ENCODE data around the gene TAC3.

TAC3 gene

GRCh38 chr12:56991319-56992246 lies 24.7 kb downstream of the TAC3 start:
- Histone ChIP-seq H2AK5ac (ENCODE audit: low read length, severe bottlenecking) (no peak overlapping the region), H3K9ac (ENCODE audit: low read length) (no peak overlapping the region), H3K23ac (ENCODE audit: low read length in 2 of 2) (no peak overlapping the region), H2BK120ac (ENCODE audit: low read depth, low read length) (no peak overlapping the region), H3K4me2 (ENCODE audit: low read length, poor library complexity, severe bottlenecking) (no peak overlapping the region), H3K36me3 (ENCODE audit: control insufficient read depth in 1 of 2, insufficient read depth in 2 of 2, low read depth in 1 of 2, low read length in 2 of 2) (peaks cover 0 to 14% of the 10 kb centered on the region in 2 experiments), H2AFZ (ENCODE audit: low read depth, low read length) (no peak overlapping the region), H2BK12ac (ENCODE audit: low read length in 2 of 2) (no peak overlapping the region), H3K27ac (ENCODE audit: low read length, poor library complexity, severe bottlenecking) (no peak overlapping the region), H4K8ac (ENCODE audit: low read length) (no peak overlapping the region), H3K18ac (ENCODE audit: low read depth in 1 of 2, low read length in 2 of 2) (peak overlapping the region in 1 of 2 experiments; percentile 37), H4K91ac (ENCODE audit: low read length) (no peak overlapping the region), H3K27me3 (ENCODE audit: control insufficient read depth in 1 of 2, insufficient read depth in 1 of 2, low read length in 2 of 2) (peaks cover 9 to 25% of the 10 kb centered on the region in 2 experiments), H3K79me1 (replicated peaks; ENCODE audit: low read length, poor library complexity, severe bottlenecking) (peaks cover 3% of the 10 kb centered on the region), H3K4ac (ENCODE audit: low read depth in 1 of 2, low read length in 2 of 2) (no peak overlapping the region), H2BK5ac (ENCODE audit: low read depth, low read length, poor library complexity, severe bottlenecking) (no peak overlapping the region), H3K9me3 (ENCODE audit: control insufficient read depth, low read length) (no peaks in the 10 kb centered on the region), H3K4me1 (ENCODE audit: control insufficient read depth, insufficient read depth, low read depth, low read length) (no peaks in the 10 kb centered on the region), H3K4me3 (ENCODE audit: insufficient read depth in 1 of 2, low read depth in 1 of 2, low read length in 2 of 2) (no peak overlapping the region), H3K14ac (ENCODE audit: low read length in 2 of 2) (no peak overlapping the region), H2BK15ac (ENCODE audit: low read depth, poor library complexity, severe bottlenecking) (no peak overlapping the region)
- no peak for DNase-seq
- WGBS = 90% methylated on average over 7 of the region's 8 CpGs

DNA sequence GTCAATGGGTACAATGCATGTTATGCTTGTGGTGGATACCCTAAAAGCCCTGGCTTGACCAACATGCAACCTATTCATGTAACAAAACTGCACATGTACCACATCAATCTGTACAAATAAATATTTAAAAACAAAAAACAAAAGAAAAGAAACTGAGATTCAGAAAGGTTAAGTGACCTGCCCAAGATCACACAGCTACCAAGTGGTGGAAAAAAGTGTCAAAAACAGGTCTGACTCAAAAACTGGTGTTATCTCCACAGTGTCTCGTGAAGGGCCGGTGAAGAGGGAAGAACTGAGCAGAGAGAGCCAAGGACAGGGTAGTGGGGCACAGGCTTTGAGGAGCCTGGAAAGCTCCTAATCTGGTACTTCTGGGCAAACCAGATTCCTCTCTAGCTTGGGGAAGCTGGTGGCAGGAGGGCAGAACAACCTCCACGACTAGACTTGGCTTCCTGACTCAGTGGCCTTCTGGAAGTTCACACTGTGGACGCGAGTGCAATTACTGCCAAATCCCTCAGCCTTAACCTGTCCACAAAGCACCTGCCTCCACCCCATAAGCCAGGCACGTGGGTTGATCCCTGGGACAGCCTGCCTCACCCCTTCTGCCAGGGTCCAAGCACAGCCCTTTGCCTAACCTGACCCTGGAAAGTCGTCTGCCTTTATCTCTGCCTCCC lies 25.5 kb downstream of the TAC3 start:
- Histone ChIP-seq H3K18ac (ENCODE audit: low read depth in 1 of 2, low read length in 2 of 2) (peak overlapping the region in 1 of 2 experiments; percentile 46), H3K9me3 (ENCODE audit: control insufficient read depth, low read length) (no peaks in the 10 kb centered on the region), H3K14ac (ENCODE audit: low read length in 2 of 2) (no peak overlapping the region), H3K36me3 (ENCODE audit: control insufficient read depth in 1 of 2, insufficient read depth in 2 of 2, low read depth in 1 of 2, low read length in 2 of 2) (peaks cover 0 to 9% of the 10 kb centered on the region in 2 experiments), H3K4me1 (ENCODE audit: control insufficient read depth, insufficient read depth, low read depth, low read length) (peaks cover under 1% of the 10 kb centered on the region), H3K4me2 (ENCODE audit: low read length, poor library complexity, severe bottlenecking) (no peak overlapping the region), H3K4ac (ENCODE audit: low read depth in 1 of 2, low read length in 2 of 2) (no peak overlapping the region), H3K4me3 (ENCODE audit: insufficient read depth in 1 of 2, low read depth in 1 of 2, low read length in 2 of 2) (no peak overlapping the region), H3K9ac (ENCODE audit: low read length) (no peak overlapping the region), H2BK15ac (ENCODE audit: low read depth, poor library complexity, severe bottlenecking) (no peak overlapping the region), H4K8ac (ENCODE audit: low read length) (no peak overlapping the region), H2BK120ac (ENCODE audit: low read depth, low read length) (no peak overlapping the region), H3K79me1 (replicated peaks; ENCODE audit: low read length, poor library complexity, severe bottlenecking) (no peaks in the 10 kb centered on the region), H2AK5ac (ENCODE audit: low read length, severe bottlenecking) (no peak overlapping the region), H2BK5ac (ENCODE audit: low read depth, low read length, poor library complexity, severe bottlenecking) (no peak overlapping the region), H3K27ac (ENCODE audit: low read length, poor library complexity, severe bottlenecking) (no peak overlapping the region), H2BK12ac (ENCODE audit: low read length in 2 of 2) (no peak overlapping the region), H3K27me3 (ENCODE audit: control insufficient read depth in 1 of 2, insufficient read depth in 1 of 2, low read length in 2 of 2) (peaks cover 9 to 25% of the 10 kb centered on the region in 2 experiments), H2AFZ (ENCODE audit: low read depth, low read length) (no peak overlapping the region), H4K91ac (ENCODE audit: low read length) (no peak overlapping the region), H3K23ac (ENCODE audit: low read length in 2 of 2) (no peak overlapping the region)
- WGBS = 92% methylated on average over 7 of the region's 7 CpGs
- no peak for DNase-seq

DNA sequence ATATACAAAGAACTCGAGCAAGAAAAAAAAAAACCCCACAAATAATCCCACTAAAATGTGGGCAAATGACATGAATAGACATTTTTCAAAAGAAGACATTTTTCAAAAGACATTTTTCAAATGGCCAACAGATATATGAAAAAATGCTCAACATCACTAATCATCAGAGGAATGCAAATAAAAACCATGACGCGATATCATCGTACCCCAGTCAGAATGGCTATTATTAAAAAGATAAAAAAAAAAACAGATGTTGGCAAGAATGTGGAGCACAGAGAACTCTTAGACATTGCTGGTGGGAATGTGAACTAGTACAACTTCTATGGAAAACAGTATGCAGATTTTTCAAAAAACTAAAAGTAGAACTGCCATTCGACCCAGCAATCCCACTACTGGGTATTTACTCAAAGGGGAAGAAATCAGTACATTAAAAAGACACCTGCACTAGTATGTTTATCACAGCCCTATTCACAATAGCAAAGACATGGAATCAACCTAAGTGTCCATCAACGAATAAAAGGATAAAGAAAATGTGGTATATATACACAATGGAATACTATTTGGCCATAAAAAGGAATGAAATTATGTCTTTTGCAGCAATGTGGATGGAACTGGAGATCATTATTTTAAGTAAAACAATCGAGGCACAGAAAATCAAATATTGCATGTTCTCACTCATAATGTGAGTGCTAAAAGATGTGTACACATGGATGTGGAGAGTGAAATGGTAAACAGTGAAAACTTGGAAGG lies 26.3 kb downstream of the TAC3 start:
- H3K27ac ChIP-seq (ENCODE audit: low read length, poor library complexity, severe bottlenecking) = no peak overlapping the region
- H3K9ac ChIP-seq (ENCODE audit: low read length) = no peak overlapping the region
- no peak overlapping the region for H3K14ac ChIP-seq (ENCODE audit: low read length in 2 of 2)
- H3K27me3 ChIP-seq (ENCODE audit: control insufficient read depth in 1 of 2, insufficient read depth in 1 of 2, low read length in 2 of 2) = peaks cover 9 to 25% of the 10 kb centered on the region in 2 experiments
- no peak overlapping the region for H4K8ac ChIP-seq (ENCODE audit: low read length)
- no peak overlapping the region for H3K18ac ChIP-seq (ENCODE audit: low read depth in 1 of 2, low read length in 2 of 2)
- H2BK15ac ChIP-seq (ENCODE audit: low read depth, poor library complexity, severe bottlenecking) = no peak overlapping the region
- no peaks in the 10 kb centered on the region for H3K9me3 ChIP-seq (ENCODE audit: control insufficient read depth, low read length)
- no peaks in the 10 kb centered on the region for H3K79me1 ChIP-seq (replicated peaks; ENCODE audit: low read length, poor library complexity, severe bottlenecking)
- no peak overlapping the region for H2BK120ac ChIP-seq (ENCODE audit: low read depth, low read length)
- no peak overlapping the region for H2AFZ ChIP-seq (ENCODE audit: low read depth, low read length)
- 89% methylated on average over 7 of the region's 7 CpGs for WGBS
- no peak overlapping the region for H2BK12ac ChIP-seq (ENCODE audit: low read length in 2 of 2)
- H4K91ac ChIP-seq (ENCODE audit: low read length) = no peak overlapping the region
- H3K36me3 ChIP-seq (ENCODE audit: control insufficient read depth in 1 of 2, insufficient read depth in 2 of 2, low read depth in 1 of 2, low read length in 2 of 2) = peaks cover 0 to 1% of the 10 kb centered on the region in 2 experiments
- H2BK5ac ChIP-seq (ENCODE audit: low read depth, low read length, poor library complexity, severe bottlenecking) = no peak overlapping the region
- no peak overlapping the region for H3K4ac ChIP-seq (ENCODE audit: low read depth in 1 of 2, low read length in 2 of 2)
- H3K23ac ChIP-seq (ENCODE audit: low read length in 2 of 2) = no peak overlapping the region
- no peak overlapping the region for H3K4me2 ChIP-seq (ENCODE audit: low read length, poor library complexity, severe bottlenecking)
- H3K4me1 ChIP-seq (ENCODE audit: control insufficient read depth, insufficient read depth, low read depth, low read length) = peaks cover 2% of the 10 kb centered on the region
- no peak for DNase-seq
- H3K4me3 ChIP-seq (ENCODE audit: insufficient read depth in 1 of 2, low read depth in 1 of 2, low read length in 2 of 2) = no peak overlapping the region
- no peak overlapping the region for H2AK5ac ChIP-seq (ENCODE audit: low read length, severe bottlenecking)

All from mesenchymal stem cell (in vitro differentiated cells and primary cell).